H1 (cell line): ENCODE data around the gene FADS6. TPM values are rescaled to one million over a fixed set of nuclear protein-coding genes. Genes with fewer than 3 reads are reported as not detected.
"Not testable (repeated sequence)": the region's sequence is repeated elsewhere in the genome, so short reads cannot be mapped to it uniquely, and the experiment has no call there.

Experiments
- CTCF ChIA-PET: fragments of 300-600 bp; sonication (Branson Sonifier 250); formaldehyde crosslinking; loops from one replicate; lab custom pipeline; 2021; ENCODE audit not compliant: partially characterized antibody; lab: Charles Lee
- POLR2A ChIA-PET: fragments of 300-600 bp; sonication (Branson Sonifier 250); formaldehyde crosslinking; loops from one replicate; lab custom pipeline; 2021; ENCODE audit warnings: inconsistent platforms; ENCODE audit not compliant: partially characterized antibody; lab: Charles Lee
- DNase-seq, 2 experiments: peaks; one replicate each; pipeline versions ENCODE4 v3.0.0 to v3.0.0-alpha.2; 2010 to 2022; ENCODE audit warnings: low spot score in 2 of 2, low read depth in 1 of 2, mixed read lengths in 1 of 2
- FAIRE-seq: peaks from 2 replicates; lab custom pipeline; 2011; peaks lifted over from hg19 to GRCh38; lab: Jason Lieb, UNC
- H2AFZ ChIP-seq: 2 replicates; pipeline ENCODE4 v1.8.1; 2012; ENCODE audit warnings: low read length, inconsistent platforms
- H2AK5ac ChIP-seq: 2 replicates; pipeline ENCODE4 v1.6.1; 2013; ENCODE audit warnings: low read depth, low read length
- H2BK120ac ChIP-seq: replicated peaks from 2 replicates; pipeline ENCODE3; 2013; ENCODE audit warnings: low read depth, low read length, inconsistent platforms
- H2BK12ac ChIP-seq: 2 replicates; pipeline ENCODE4 v1.6.1; 2013; ENCODE audit warnings: low read depth, low read length
- H2BK15ac ChIP-seq: 2 replicates; pipeline ENCODE4 v1.6.1; 2013; ENCODE audit warnings: low read length
- H2BK20ac ChIP-seq: 2 replicates; pipeline ENCODE4 v1.6.1; 2013; ENCODE audit warnings: low read length
- H2BK5ac ChIP-seq: 2 replicates; pipeline ENCODE4 v1.6.1; 2013; ENCODE audit warnings: low read depth, low read length
- H3K14ac ChIP-seq: 2 replicates; pipeline ENCODE4 v1.6.1; 2013; ENCODE audit warnings: inconsistent platforms; ENCODE audit not compliant: insufficient read length
- H3K18ac ChIP-seq: 2 replicates; pipeline ENCODE4 v1.6.1; 2013; ENCODE audit warnings: low read length; ENCODE audit errors: extremely low read depth
- H3K23ac ChIP-seq: 2 replicates; pipeline ENCODE4 v1.6.1; 2013; ENCODE audit warnings: inconsistent platforms; ENCODE audit not compliant: insufficient read length
- H3K23me2 ChIP-seq: 2 replicates; pipeline ENCODE4 v1.6.1; 2013; ENCODE audit warnings: low read depth, low read length
- H3K27ac ChIP-seq: 2 replicates; pipeline ENCODE4 v1.6.1; 2011; ENCODE audit warnings: low read depth, low read length, inconsistent platforms
- H3K27me3 ChIP-seq, 4 experiments: replicated peaks in 1 of 4; 1 replicate in 1 of 4; 2 replicates in 3 of 4; pipeline versions ENCODE4 v1.6.1 to v1.8.1; 2011 to 2013; ENCODE audit warnings: low read length in 3 of 4, mild to moderate bottlenecking in 3 of 4, inconsistent platforms in 2 of 4, mixed read lengths in 2 of 4, moderate library complexity in 1 of 4; ENCODE audit not compliant: control insufficient read depth in 3 of 4, insufficient read depth in 3 of 4; ENCODE audit errors: extremely low read depth in 1 of 4
- H3K36me3 ChIP-seq, 4 experiments: 2 replicates each; pipeline versions ENCODE4 v1.6.1 to v1.8.1; 2011 to 2013; ENCODE audit warnings: mild to moderate bottlenecking in 4 of 4, low read length in 3 of 4, moderate library complexity in 2 of 4, control low read depth in 1 of 4, inconsistent platforms in 1 of 4; ENCODE audit not compliant: insufficient read depth in 4 of 4, control insufficient read depth in 2 of 4
- H3K4ac ChIP-seq: replicated peaks from 2 replicates; pipeline ENCODE3; 2013; ENCODE audit warnings: low read length, low read depth, mixed read lengths, inconsistent platforms; ENCODE audit not compliant: insufficient read length
- H3K4me1 ChIP-seq, 4 experiments: replicated peaks in 1 of 4; 1 replicate in 1 of 4; 2 replicates in 3 of 4; pipeline versions ENCODE4 v1.6.1 to v1.8.1; 2011 to 2013; ENCODE audit warnings: low read length in 3 of 4, inconsistent platforms in 2 of 4, mixed read lengths in 1 of 4; ENCODE audit not compliant: insufficient read depth in 4 of 4, control insufficient read depth in 3 of 4
- H3K4me2 ChIP-seq, 2 experiments: 2 replicates each; pipeline versions ENCODE4 v1.6.1 to v1.8.1; 2011 to 2013; ENCODE audit warnings: low read depth in 2 of 2, low read length in 2 of 2, control low read depth in 1 of 2, inconsistent platforms in 1 of 2, mild to moderate bottlenecking in 1 of 2; ENCODE audit not compliant: insufficient read depth in 1 of 2
- H3K4me3 ChIP-seq, 4 experiments: fragments of 200-600, 300-600 bp in 1 of 4; sonication (generic), shearing (Covaris generic), sonication (Bioruptor Twin) in 1 of 4; 2 replicates each; pipeline versions ENCODE4 v1.5.1 to v1.8.1; 2011 to 2016; ENCODE audit warnings: low read length in 4 of 4, low read depth in 3 of 4, control low read depth in 2 of 4, inconsistent platforms in 2 of 4, mild to moderate bottlenecking in 2 of 4, mixed read lengths in 1 of 4, moderate library complexity in 1 of 4; ENCODE audit not compliant: insufficient read depth in 2 of 4; ENCODE audit errors: extremely low read depth in 1 of 4
- H3K56ac ChIP-seq: replicated peaks from 2 replicates; pipeline ENCODE3; 2013; ENCODE audit warnings: low read depth, mild to moderate bottlenecking, mixed read lengths, low read length, inconsistent platforms; ENCODE audit not compliant: insufficient read length
- H3K79me1 ChIP-seq: 2 replicates; pipeline ENCODE4 v1.6.1; 2013; ENCODE audit warnings: low read depth, low read length, control low read depth
- H3K79me2 ChIP-seq, 2 experiments: 2 replicates each; pipeline versions ENCODE4 v1.6.1 to v1.8.1; 2012 to 2013; ENCODE audit warnings: low read length in 2 of 2, mild to moderate bottlenecking in 2 of 2, inconsistent platforms in 1 of 2; ENCODE audit not compliant: insufficient read depth in 2 of 2, control insufficient read depth in 1 of 2
- H3K9ac ChIP-seq, 4 experiments: replicated peaks in 1 of 4; 1 replicate in 1 of 4; 2 replicates in 3 of 4; pipeline versions ENCODE4 v1.6.1 to v1.8.1; 2011 to 2013; ENCODE audit warnings: low read depth in 3 of 4, low read length in 3 of 4, control low read depth in 2 of 4, mild to moderate bottlenecking in 2 of 4, moderate library complexity in 2 of 4, inconsistent platforms in 1 of 4; ENCODE audit errors: extremely low read depth in 1 of 4
- H3K9me3 ChIP-seq, 2 experiments: 2 replicates each; pipeline versions ENCODE4 v1.6.1 to v1.8.1; 2012 to 2013; ENCODE audit warnings: mild to moderate bottlenecking in 2 of 2, moderate library complexity in 2 of 2, control low read depth in 1 of 2, inconsistent platforms in 1 of 2, low read depth in 1 of 2, low read length in 1 of 2, mixed read lengths in 1 of 2; ENCODE audit not compliant: insufficient read depth in 2 of 2
- H4K20me1 ChIP-seq, 2 experiments: replicated peaks in 1 of 2; 2 replicates each; pipeline versions ENCODE3 to v1.8.1; 2011 to 2013; ENCODE audit warnings: inconsistent platforms in 2 of 2, low read length in 2 of 2, mild to moderate bottlenecking in 1 of 2; ENCODE audit not compliant: insufficient read depth in 2 of 2, control insufficient read depth in 1 of 2
- H4K5ac ChIP-seq: 2 replicates; pipeline ENCODE4 v1.6.1; 2013; ENCODE audit warnings: low read length, low read depth, mixed read lengths, inconsistent platforms; ENCODE audit not compliant: insufficient read length
- H4K8ac ChIP-seq: 2 replicates; pipeline ENCODE4 v1.8.0; 2013; ENCODE audit warnings: mild to moderate bottlenecking, moderate library complexity, low read length, inconsistent platforms; ENCODE audit not compliant: insufficient read depth; ENCODE audit errors: extremely low read depth
- H4K91ac ChIP-seq: replicated peaks from 2 replicates; pipeline ENCODE3; 2013; ENCODE audit warnings: low read length, mixed read lengths, inconsistent platforms; ENCODE audit not compliant: insufficient read length
- CTCF ChIP-seq, 3 experiments: IDR thresholded peaks; 1 replicate in 2 of 3; 2 replicates in 1 of 3; pipeline versions ENCODE4 v1.5.1 to v1.6.1; 2011; ENCODE audit warnings: low read length in 3 of 3, mild to moderate bottlenecking in 3 of 3, inconsistent platforms in 2 of 3, low read depth in 1 of 3, moderate library complexity in 1 of 3; ENCODE audit not compliant: insufficient read depth in 1 of 3; ENCODE audit errors: control extremely low read depth in 1 of 3
- EGR1 ChIP-seq: IDR thresholded peaks from 2 replicates; pipeline ENCODE4 v1.6.1; 2011; ENCODE audit warnings: low read depth, low read length, borderline replicate concordance
- FOSL1 ChIP-seq: IDR thresholded peaks from 2 replicates; pipeline ENCODE4 v1.6.1; 2011; ENCODE audit warnings: mild to moderate bottlenecking, low read depth, low read length, moderate library complexity; ENCODE audit not compliant: insufficient read depth
- MAX ChIP-seq: IDR thresholded peaks from 2 replicates; pipeline ENCODE4 v1.6.1; 2012; ENCODE audit warnings: inconsistent platforms
- SP1 ChIP-seq: IDR thresholded peaks from 2 replicates; pipeline ENCODE4 v1.6.1; 2011; ENCODE audit warnings: low read depth, low read length
- WGBS, 2 experiments: shearing (Covaris generic) in 1 of 2; methylation state at CpG; one replicate each; pipeline versions ENCODE4 v1.1.6 to v1.1.7; 2013 to 2015; ENCODE audit warnings: low lambda C conversion rate in 2 of 2, mixed read lengths in 2 of 2, inconsistent platforms in 1 of 2, low coverage in 1 of 2, missing lambda C conversion rate in 1 of 2; ENCODE audit not compliant: insufficient replicate concordance in 2 of 2, insufficient coverage in 1 of 2, insufficient read length in 1 of 2; ENCODE audit errors: extremely low coverage in 1 of 2, missing lambda C conversion rate in 1 of 2; 5-methylcytosine and 5-hydroxymethylcytosine counted together
- polyA plus RNA-seq, 7 experiments: library from polyadenylated mRNA; depleted of rRNA in 3 of 7; stranded (reverse) in 5 of 7; unstranded in 2 of 7; fragments of >200 nt in 5 of 7; fragments of 200-250 nt in 2 of 7; gene quantifications; 1 replicate in 5 of 7; 2 replicates in 1 of 7; 4 replicates in 1 of 7; pipeline versions ENCODE4 v1.2.1 to v1.2.3, GENCODE V29; 2011 to 2013; ENCODE audit warnings: missing spikeins in 2 of 7, mixed read lengths in 2 of 7
- total RNA-seq: library from RNA; stranded (reverse); fragmentation: NEBNext Ultra II Directional; extraction: Animal tissue kit (Norgen Biotek cat#: 25700); gene quantifications from 2 replicates; pipeline ENCODE4 v1.2.1, GENCODE V29; 2021

Gene FADS6
- total and polyA plus RNA-seq, 2 of the 8 experiments (the other 6 are each of a cell fraction or from before 2014, with no cell fraction given): 0.56 to 2.5 TPM

DNA sequence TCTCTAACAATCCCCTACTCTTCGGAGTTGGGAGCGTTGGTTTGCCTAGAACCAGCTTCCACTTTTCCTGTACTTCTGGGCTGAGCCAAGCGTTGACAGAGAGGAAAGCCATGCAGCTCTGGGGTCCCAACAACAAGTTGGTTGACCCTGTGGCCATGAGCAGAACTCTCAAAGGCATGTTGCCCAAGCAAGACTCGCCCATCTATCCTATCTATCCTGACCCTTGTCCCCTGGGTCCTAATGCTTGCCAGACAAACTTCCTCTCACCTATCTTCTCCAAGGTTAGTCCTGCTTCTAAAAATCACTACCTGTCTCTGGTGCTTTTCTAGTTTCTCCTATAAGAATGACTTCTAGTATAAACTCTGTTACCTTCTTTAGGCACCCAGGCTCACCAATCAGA, 15.7 kb upstream of the FADS6 start:
- Histone ChIP-seq H3K4me3 (peak overlapping the region in 1 of 4 experiments; percentile 12; a peak in 1 of 8 replicates), H2BK20ac (peak overlapping the region; percentile 44; the same call in 1 of the 2 replicates), H3K4me1 (peaks cover 5 to 16% (median 12%) of the 10 kb centered on the region in 4 experiments), H2AFZ (peak overlapping the region; percentile 49; the same call in 1 of the 2 replicates), H4K8ac (peak overlapping the region; percentile 79; the same call in 1 of the 2 replicates), H3K4me2 (peak overlapping the region in 1 of 2 experiments; percentile 68; a peak in 2 of 4 replicates)
- H2BK15ac ChIP-seq, H2BK5ac ChIP-seq, H3K23ac ChIP-seq, H3K23me2 ChIP-seq, H4K91ac ChIP-seq, H3K4ac ChIP-seq, H3K79me2 ChIP-seq, H3K9ac ChIP-seq, H3K9me3 ChIP-seq, H2BK120ac ChIP-seq, H3K56ac ChIP-seq, H3K79me1 ChIP-seq, DNase-seq, H3K27ac ChIP-seq, H4K5ac ChIP-seq, H3K36me3 ChIP-seq, H3K14ac ChIP-seq, H3K18ac ChIP-seq, H2BK12ac ChIP-seq, H2AK5ac ChIP-seq, H4K20me1 ChIP-seq, H3K27me3 ChIP-seq: not testable (repeated sequence)
- FAIRE-seq: peak; percentile 39
- TF ChIP-seq CTCF (IDR thresholded peaks at IDR 0.05; ENCODE audit: control extremely low read depth in 1 of 3, insufficient read depth in 1 of 3, low read depth in 1 of 3, low read length in 3 of 3) (peak in 1 of 3 experiments; percentile 3; a peak in 1 of 4 replicates), EGR1 (0 out of 2 replicates have a peak, but pooled peaks have one; percentile 47), FOSL1 (peak; percentile 88), MAX (0 out of 2 replicates have a peak, but pooled peaks have one; percentile 26), SP1 (0 out of 2 replicates have a peak, but pooled peaks have one; percentile 33)
- WGBS, 2 experiments: 51% methylated on average over 4 of the region's 4 CpGs; no CpG with 5 or more reads in 1 of the 2 experiments
- POLR2A ChIA-PET: interaction anchor here (0.8 to 1.3 kb wide), 4 partner anchors 8 to 36 kb away, joined by 3 to 4 read pairs (median 3); partner anchors contain the start of genes FDXR and OTOP2
- CTCF ChIA-PET: interaction anchor here (0.6 to 49.9 kb wide), 4 partner anchors 21 to 86 kb away, joined by 3 to 1072 read pairs (median 4); no protein-coding TSS in a partner anchor
